A673 (cell line): ENCODE data around the gene TRNP1. TPM values are rescaled to one million over a fixed set of nuclear protein-coding genes. Genes with fewer than 3 reads are reported as not detected.

ENCODE experiments used
- BruUV-seq: library from RNA; stranded (reverse); fragments of 400-500 nt; replicated peaks from 2 replicates; lab custom pipeline; 2021; lab: Mats Ljungman, UMichigan
- CTCF ChIA-PET: fragments of 300-600 bp; sonication (Branson Sonifier 250); formaldehyde crosslinking; loops from one replicate; lab custom pipeline; 2022; ENCODE audit warnings: antibody characterized with exemption; lab: Charles Lee
- POLR2A ChIA-PET: fragments of 300-600 bp; sonication (Branson Sonifier 250); formaldehyde crosslinking; loops from one replicate; lab custom pipeline; 2022; ENCODE audit warnings: antibody characterized with exemption; ENCODE audit not compliant: low non-redundant PET; lab: Charles Lee
- DNase-seq: peaks from one replicate; pipeline ENCODE4 v3.0.0-alpha.2; 2015; ENCODE audit warnings: low spot score
- H3K27ac ChIP-seq: fragments of 200-600 bp; sonication (generic); 2 replicates; pipeline ENCODE4 v1.5.1; 2016; ENCODE audit warnings: mixed run types, low read depth, mild to moderate bottlenecking, mixed read lengths, antibody characterized with exemption, low read length; ENCODE audit not compliant: poor library complexity, severe bottlenecking
- H3K27me3 ChIP-seq: fragments of 200-600 bp; sonication (generic); replicated peaks from 2 replicates; pipeline ENCODE4 v1.6.1; 2017; ENCODE audit warnings: mixed run types, low read depth, mild to moderate bottlenecking, mixed read lengths, antibody characterized with exemption, low read length; ENCODE audit not compliant: insufficient read depth, poor library complexity
- H3K36me3 ChIP-seq: fragments of 200-600 bp; sonication (generic); 2 replicates; pipeline ENCODE4 v1.6.1; 2016; ENCODE audit warnings: mixed run types, mild to moderate bottlenecking, mixed read lengths, antibody characterized with exemption, low read length; ENCODE audit not compliant: insufficient read depth, poor library complexity, severe bottlenecking
- H3K4me1 ChIP-seq: fragments of 200-600 bp; sonication (generic); 2 replicates; pipeline ENCODE4 v1.6.1; 2017; ENCODE audit warnings: mixed run types, mild to moderate bottlenecking, mixed read lengths, antibody characterized with exemption, low read length; ENCODE audit not compliant: insufficient read depth, poor library complexity, severe bottlenecking
- H3K4me3 ChIP-seq: fragments of 200-600 bp; sonication (generic); 2 replicates; pipeline ENCODE4 v1.5.1; 2016; ENCODE audit warnings: low read depth, mixed run types, mild to moderate bottlenecking, mixed read lengths, low read length; ENCODE audit not compliant: poor library complexity, severe bottlenecking
- H3K9me3 ChIP-seq: fragments of 200-600 bp; sonication (generic); 2 replicates; pipeline ENCODE4 v1.6.1; 2016; ENCODE audit warnings: mixed run types, low read depth, mild to moderate bottlenecking, mixed read lengths, antibody characterized with exemption, low read length; ENCODE audit not compliant: poor library complexity, severe bottlenecking
- CTCF ChIP-seq: fragments of 300-800, 200-600 bp; sonication (generic); conservative IDR thresholded peaks from 2 replicates; pipeline ENCODE4 v1.5.1; 2017; ENCODE audit warnings: low read depth, mild to moderate bottlenecking, antibody characterized with exemption, low read length, moderate library complexity, mixed read lengths
- EZH2 ChIP-seq: fragments of 200-600 bp; sonication (generic); IDR thresholded peaks from 2 replicates; pipeline ENCODE4 v1.6.1; 2017; ENCODE audit warnings: borderline replicate concordance, low read depth, mild to moderate bottlenecking, mixed read lengths, antibody characterized with exemption, low read length; ENCODE audit not compliant: poor library complexity, severe bottlenecking
- intact Hi-C: fragments of 100-400 bp; cut with micrococcal nuclease; formaldehyde crosslinking; loops from one replicate; pipeline ENCODE4 v1.10.0; 2022; ENCODE audit not compliant: unreplicated experiment
- total RNA-seq: library from RNA; stranded (reverse); gene quantifications from 2 replicates; pipeline ENCODE4 v1.2.3, GENCODE V29; 2021

Gene TRNP1
- total RNA-seq, 1 experiment from 2014 or later = 1.0 TPM

- peaks cover 8% of the 10 kb centered on the region for H3K9me3 ChIP-seq
- POLR2A ChIA-PET = no interaction called here
- DNase-seq = no peak
- no TSS peak for BruUV-seq
- H3K4me1 ChIP-seq = no peaks in the 10 kb centered on the region
- intact Hi-C loops = no loop called here
- CTCF ChIA-PET = no interaction called here
- H3K4me3 ChIP-seq = no peak overlapping the region
- no peak for TF ChIP-seq CTCF
- no peak for TF ChIP-seq EZH2
- H3K27me3 ChIP-seq = peaks cover 72% of the 10 kb centered on the region
- H3K27ac ChIP-seq = no peak overlapping the region
- no peaks in the 10 kb centered on the region for H3K36me3 ChIP-seq
These were observed 34.2 kb upstream of the TRNP1 start for GRCh38 chr1:26959270-26959669.

GRCh38 chr1:26959722-26960624 lies 33.5 kb upstream of the TRNP1 start, which contains the start of gene KDF1:
TSS of gene KDF1 (minus strand) at chr1:26960468. CDS start at chr1:26952380, 8,088 bp downstream.
- H3K9me3 ChIP-seq = peaks cover 8% of the 10 kb centered on the region
- H3K36me3 ChIP-seq = no peaks in the 10 kb centered on the region
- TF ChIP-seq EZH2 (peak; percentile 98), CTCF (no peak)
- ChIA-PET CTCF (no interaction called here), POLR2A (no interaction called here)
- DNase-seq = no peak
- H3K27ac ChIP-seq = no peak within 1 kb of the TSS
- BruUV-seq = no TSS peak
- intact Hi-C loops = no loop called here
- no peaks in the 10 kb centered on the region for H3K4me1 ChIP-seq
- peaks cover 72% of the 10 kb centered on the region for H3K27me3 ChIP-seq
- H3K4me3 ChIP-seq = peak within 1 kb of the TSS; percentile 36

- ChIA-PET POLR2A (no interaction called here), CTCF (no interaction called here)
- no peak for DNase-seq
- Histone ChIP-seq H3K4me1 (no peaks in the 10 kb centered on the region), H3K4me3 (peak overlapping the region; percentile 36), H3K9me3 (peaks cover 8% of the 10 kb centered on the region), H3K27me3 (peaks cover 65% of the 10 kb centered on the region), H3K36me3 (no peaks in the 10 kb centered on the region), H3K27ac (no peak overlapping the region)
- intact Hi-C loops = no loop called here
- no TSS peak for BruUV-seq
- TF ChIP-seq EZH2 = no peak
- TF ChIP-seq CTCF = no peak
These were observed 32.9 kb upstream of the TRNP1 start for GRCh38 chr1:26960625-26960966.
